Right cardiac atrium (tissue), 5 donors: Measurements from ENCODE around the gene ANAPC2. TPM values are rescaled to one million over a fixed set of nuclear protein-coding genes. Genes with fewer than 3 reads are reported as not detected.

Experiments used
- ATAC-seq, 2 donors: fragments of 200-7000 bp; cut with Tn5 transposase; one replicate each; pipeline versions ENCODE4 v1.8.0 to v1.9.1; 2020; ENCODE audit warnings: moderate library complexity in 2 of 2, mild to moderate bottlenecking in 1 of 2
- DNase-seq, 3 donors: peaks; one replicate each; pipeline ENCODE4 v3.0.0-alpha.2; 2020
- H3K27ac ChIP-seq: one replicate; pipeline ENCODE4 v1.5.1; 2013; ENCODE audit warnings: mild to moderate bottlenecking, low read length, control low read depth, moderate library complexity
- H3K27me3 ChIP-seq: one replicate; pipeline ENCODE4 v1.6.1; 2013; ENCODE audit not compliant: control insufficient read depth, insufficient read depth
- H3K4me1 ChIP-seq: one replicate; pipeline ENCODE4 v1.6.1; 2013; ENCODE audit warnings: low read length; ENCODE audit not compliant: control insufficient read depth, insufficient read depth
- H3K4me3 ChIP-seq: one replicate; pipeline ENCODE4 v1.5.1; 2013; ENCODE audit warnings: low read length, control low read depth
- H3K9me3 ChIP-seq: one replicate; pipeline ENCODE4 v1.6.1; 2013; ENCODE audit warnings: low read length; ENCODE audit not compliant: control insufficient read depth
- WGBS: extraction: QIAGEN DNeasy Blood & Tissue Kit; methylation state at CpG from one replicate; pipeline ENCODE4 v1.1.7; 2013; 5-methylcytosine and 5-hydroxymethylcytosine counted together
- intact Hi-C, 4 donors: fragments of 100-400 bp; cut with DNase I; formaldehyde crosslinking; loops; one replicate each; pipeline versions ENCODE4 v1.11.0 to v1.14.0; 2022 to 2023
- polyA plus RNA-seq: library from polyadenylated mRNA; stranded (reverse); fragments of 200-250 nt; gene quantifications from one replicate; pipeline ENCODE4 v1.2.3, GENCODE V29; 2013
- total RNA-seq, 4 donors: library from RNA; stranded (reverse); fragmentation: NEBNext Ultra II Directional; extraction: Animal tissue kit (Norgen Biotek cat#: 25700); gene quantifications; one replicate each; pipeline ENCODE4 v1.2.1, GENCODE V29; 2021
- donor health status: healthy with polysubstance abuse.
- donor health status: DM: no; HTN: yes; CAD: no.
- donor health status: DM: no; HTN: no; CAD: no.
- donor health status: DM: no; HTN: yes; CAD: no; lungs with severe emphysema.
- donor health status: DM: yes; HTN: yes; CAD: no.

The ANAPC2 gene
- total and polyA plus RNA-seq, 5 donors: 26.6 to 45.7 (median 32.3) TPM

DNA sequence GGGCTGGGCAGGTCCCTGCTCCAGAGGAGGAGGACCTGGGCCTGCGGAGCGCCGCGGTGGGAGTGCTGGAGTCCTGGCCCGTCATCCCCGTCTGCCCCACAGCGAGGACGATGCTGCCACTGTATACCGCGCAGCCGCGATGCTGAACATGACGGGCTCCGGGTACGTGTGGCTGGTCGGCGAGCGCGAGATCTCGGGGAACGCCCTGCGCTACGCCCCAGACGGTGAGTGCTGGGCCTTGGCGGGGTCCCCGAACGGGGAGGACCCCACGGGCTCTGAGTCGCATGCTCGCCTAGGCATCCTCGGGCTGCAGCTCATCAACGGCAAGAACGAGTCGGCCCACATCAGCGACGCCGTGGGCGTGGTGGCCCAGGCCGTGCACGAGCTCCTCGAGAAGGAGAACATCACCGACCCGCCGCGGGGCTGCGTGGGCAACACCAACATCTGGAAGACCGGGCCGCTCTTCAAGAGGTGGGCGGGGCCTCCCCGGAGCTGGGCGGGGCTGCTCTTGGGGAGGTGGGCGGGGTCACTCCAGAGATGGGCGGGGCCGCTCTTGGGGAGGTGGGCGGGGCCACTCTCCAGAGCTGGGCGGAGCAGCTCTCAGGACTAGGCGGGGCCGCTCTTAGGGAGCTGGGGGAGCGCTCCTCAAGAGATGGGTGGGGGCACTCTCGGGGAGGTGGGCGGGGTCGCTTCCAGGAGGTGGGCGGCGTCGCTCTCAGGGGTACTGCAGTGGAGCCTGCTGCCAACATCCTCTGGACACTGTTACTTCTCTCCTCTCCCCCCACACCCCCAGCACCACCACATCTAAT is 31.6 kb downstream of the ANAPC2 start:
- 4% methylated on average over 65 of the region's 65 CpGs for WGBS
- Histone ChIP-seq H3K27ac (no peak overlapping the region), H3K4me1 (no peaks in the 10 kb centered on the region), H3K9me3 (no peaks in the 10 kb centered on the region), H3K4me3 (no peak overlapping the region), H3K27me3 (no peaks in the 10 kb centered on the region)
- ATAC-seq: peak; percentile 52 to 79
- peak in 2 of 3 donors; percentile 41 to 67 for DNase-seq
- intact Hi-C loops: no loop called here

DNA sequence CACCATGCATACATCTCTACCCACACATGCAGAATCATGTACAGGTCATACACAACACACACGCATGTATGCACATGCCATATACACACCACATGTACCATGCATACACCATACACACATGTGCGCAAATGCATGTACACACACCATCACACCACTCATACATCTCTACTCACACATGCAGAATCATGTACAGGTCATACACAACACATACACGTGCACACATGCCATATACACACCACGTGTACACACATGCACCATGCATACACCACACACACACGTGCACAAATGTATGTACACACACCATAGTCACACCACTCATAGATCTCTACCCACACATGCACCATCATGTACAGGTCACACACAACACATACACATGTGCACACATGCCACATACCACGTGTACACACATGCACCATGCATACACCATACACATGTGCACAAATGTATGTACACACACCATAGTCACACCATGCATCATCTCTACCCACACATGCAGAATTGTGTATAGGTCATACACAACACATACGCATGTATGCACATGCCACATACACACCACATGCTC is 35.4 kb downstream of the ANAPC2 start:
- intact Hi-C loops: no loop called here
- Histone ChIP-seq H3K27ac (no peak overlapping the region), H3K9me3 (no peaks in the 10 kb centered on the region), H3K4me3 (no peak overlapping the region), H3K4me1 (no peaks in the 10 kb centered on the region), H3K27me3 (no peaks in the 10 kb centered on the region)
- 91% methylated on average over 7 of the region's 7 CpGs for WGBS
- ATAC-seq (no peak), DNase-seq (no peak)

DNA sequence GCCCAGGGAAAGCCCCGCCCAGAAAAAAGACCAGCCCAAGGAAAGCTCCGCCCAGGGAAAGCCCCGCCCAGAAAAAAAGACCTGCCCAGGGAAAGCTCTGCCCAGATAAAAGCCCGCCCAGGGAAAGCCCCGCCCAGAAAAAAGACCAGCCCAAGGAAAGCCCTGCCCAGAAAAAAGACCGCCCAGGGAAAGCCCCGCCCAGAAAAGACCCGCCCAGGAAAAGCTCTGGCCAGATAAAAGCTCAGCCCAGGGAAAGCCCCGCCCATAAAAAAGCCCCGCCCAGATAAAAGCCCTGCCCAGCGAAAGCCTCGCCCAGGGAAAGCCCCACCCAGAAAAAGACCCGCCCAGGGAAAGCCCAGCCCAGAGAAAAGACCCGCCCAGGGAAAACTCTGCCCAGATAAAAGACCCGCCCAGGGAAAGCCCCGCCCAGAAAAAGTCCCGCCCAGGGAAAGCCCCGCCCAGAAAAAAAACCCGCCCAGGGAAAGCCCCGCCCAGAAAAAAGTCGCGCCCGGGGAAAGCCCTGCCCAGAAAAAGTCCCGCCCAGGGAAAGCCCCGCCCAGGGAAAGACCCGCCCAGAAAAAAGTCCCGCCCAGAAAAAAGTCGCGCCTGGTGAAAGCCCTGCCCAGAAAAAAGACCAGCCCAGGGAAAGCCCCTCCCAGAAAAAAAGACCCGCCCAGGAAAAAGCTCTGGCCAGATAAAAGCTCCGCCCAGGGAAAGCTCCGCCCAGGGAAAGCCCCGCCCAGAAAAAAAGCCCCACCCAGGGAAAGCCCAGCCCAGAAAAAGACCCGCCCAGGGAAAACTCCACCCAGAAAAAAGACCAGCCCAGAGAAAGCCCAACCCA is 37.5 kb downstream of the ANAPC2 start:
- WGBS: 36% methylated on average over 34 of the region's 34 CpGs
- Histone ChIP-seq H3K4me3 (no peak overlapping the region), H3K27ac (no peak overlapping the region), H3K27me3 (no peaks in the 10 kb centered on the region), H3K9me3 (no peaks in the 10 kb centered on the region), H3K4me1 (no peaks in the 10 kb centered on the region)
- ATAC-seq (peak in 1 of 2 donors; percentile 40), DNase-seq (peak in 2 of 3 donors; percentile 38 to 56)
- intact Hi-C loops: no loop called here

DNA sequence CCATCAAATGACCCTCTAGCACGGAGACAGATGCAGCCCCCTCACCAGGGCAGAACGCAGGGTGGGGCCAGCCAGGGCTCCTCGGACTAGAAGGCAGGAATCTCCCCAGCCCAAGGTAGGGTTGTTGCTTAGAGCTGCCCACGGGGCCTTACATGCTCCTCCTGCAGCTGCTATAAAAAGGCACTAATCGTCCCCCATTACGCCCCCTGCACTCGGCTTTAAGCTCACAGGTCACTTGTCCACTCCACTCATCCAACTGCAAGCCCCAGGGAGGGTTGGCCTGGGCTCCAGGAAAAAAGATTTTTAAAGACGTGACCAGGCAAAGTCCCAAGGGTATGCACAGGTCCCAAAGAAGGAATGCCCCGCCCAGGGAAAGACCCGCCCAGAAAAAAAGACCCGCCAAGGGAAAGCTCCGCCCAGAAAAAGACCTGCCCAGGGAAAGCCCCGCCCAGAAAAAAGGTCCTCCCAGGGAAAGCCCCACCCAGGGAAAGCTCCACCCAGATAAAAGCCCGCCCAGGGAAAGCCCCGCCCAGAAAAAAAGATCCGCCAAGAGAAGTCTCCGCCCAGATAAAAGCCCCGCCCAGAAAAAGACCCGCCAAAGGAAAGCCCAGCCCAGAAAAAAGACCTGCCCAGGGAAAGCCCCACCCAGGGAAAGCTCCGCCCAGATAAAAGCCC is 38.3 kb downstream of the ANAPC2 start:
- WGBS: 54% methylated on average over 20 of the region's 20 CpGs
- H3K4me3 ChIP-seq: no peak overlapping the region
- intact Hi-C loops: no loop called here
- H3K9me3 ChIP-seq: no peaks in the 10 kb centered on the region
- H3K4me1 ChIP-seq: no peaks in the 10 kb centered on the region
- no peaks in the 10 kb centered on the region for H3K27me3 ChIP-seq
- ATAC-seq: no peak
- DNase-seq: peak in 2 of 3 donors; percentile 20 to 22
- no peak overlapping the region for H3K27ac ChIP-seq

DNA sequence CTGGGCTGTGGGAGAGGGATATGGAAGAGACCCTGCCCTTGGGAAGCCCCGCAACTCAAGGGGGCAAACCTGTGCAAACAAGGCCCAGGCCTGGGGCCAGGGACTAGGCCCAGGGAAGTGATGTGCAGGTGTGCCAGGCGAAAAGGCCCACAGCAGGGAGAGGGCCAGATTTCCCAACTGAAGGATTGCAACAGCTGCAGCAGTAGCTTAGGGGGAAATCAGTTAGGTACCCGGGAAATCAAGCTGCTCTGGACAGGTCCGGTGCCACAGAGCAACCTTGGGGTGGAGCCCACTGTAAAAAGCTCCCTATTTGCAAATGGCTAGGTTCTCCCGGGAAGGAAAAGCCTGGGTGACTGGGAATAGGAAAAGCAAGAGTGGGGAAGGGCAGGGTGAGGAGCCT is 39.0 kb downstream of the ANAPC2 start:
- WGBS: 82% methylated on average over 5 of the region's 5 CpGs
- Histone ChIP-seq H3K27ac (no peak overlapping the region), H3K27me3 (no peaks in the 10 kb centered on the region), H3K4me3 (no peak overlapping the region), H3K4me1 (no peaks in the 10 kb centered on the region), H3K9me3 (no peaks in the 10 kb centered on the region)
- intact Hi-C loops: no loop called here
- DNase-seq: peak in 1 of 3 donors; percentile 19
- no peak for ATAC-seq

DNA sequence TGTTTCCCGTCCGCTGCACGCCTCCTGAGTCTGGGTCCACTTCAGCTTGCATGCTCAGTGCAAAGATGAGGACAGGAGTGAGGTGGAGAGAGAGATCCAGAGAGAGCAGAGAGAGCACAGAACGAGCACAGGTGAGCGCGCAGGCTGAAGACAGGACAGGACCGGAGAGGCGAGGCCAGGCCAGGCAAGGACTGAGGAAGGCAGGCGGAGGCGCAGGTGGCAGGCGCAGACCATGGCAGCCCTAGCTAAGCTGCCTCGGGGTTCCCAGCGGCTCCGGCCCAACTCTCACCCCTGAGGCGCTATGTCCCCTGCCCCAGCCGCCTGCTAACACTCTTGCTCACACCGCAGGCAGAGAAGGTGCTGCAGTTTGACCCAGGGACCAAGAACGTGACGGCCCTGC is 39.7 kb downstream of the ANAPC2 start:
- Histone ChIP-seq H3K27me3 (no peaks in the 10 kb centered on the region), H3K4me1 (no peaks in the 10 kb centered on the region), H3K27ac (no peak overlapping the region), H3K4me3 (no peak overlapping the region), H3K9me3 (no peaks in the 10 kb centered on the region)
- WGBS: 84% methylated on average over 19 of the region's 19 CpGs
- intact Hi-C loops: no loop called here
- ATAC-seq: no peak
- peak in 2 of 3 donors; percentile 24 to 27 for DNase-seq

DNA sequence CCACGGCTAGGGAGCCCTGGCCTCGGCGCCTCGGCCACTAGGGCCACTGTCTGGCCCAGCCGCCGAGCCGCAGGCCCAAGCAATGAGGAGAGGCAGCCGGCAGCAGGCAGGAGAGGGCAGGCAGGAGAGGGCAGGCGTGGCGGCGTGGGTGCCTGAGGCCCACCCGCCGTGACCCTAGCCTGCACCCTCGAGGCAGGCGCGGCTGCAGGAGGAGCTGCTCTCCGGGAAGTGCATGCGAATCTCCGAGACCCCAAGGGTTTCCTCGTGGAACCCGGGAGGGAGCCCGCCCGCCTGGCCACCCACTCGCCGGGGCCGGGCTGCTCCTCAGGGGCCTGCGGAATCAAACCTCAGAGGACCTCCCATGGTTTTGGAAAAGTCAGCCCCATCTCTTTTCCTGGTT is 40.1 kb downstream of the ANAPC2 start:
- peak in 2 of 3 donors; percentile 16 to 36 for DNase-seq
- intact Hi-C loops: no loop called here
- H3K4me3 ChIP-seq: no peak overlapping the region
- no peaks in the 10 kb centered on the region for H3K27me3 ChIP-seq
- no peaks in the 10 kb centered on the region for H3K4me1 ChIP-seq
- H3K9me3 ChIP-seq: no peaks in the 10 kb centered on the region
- no peak for ATAC-seq
- 72% methylated on average over 27 of the region's 27 CpGs for WGBS
- no peak overlapping the region for H3K27ac ChIP-seq

DNA sequence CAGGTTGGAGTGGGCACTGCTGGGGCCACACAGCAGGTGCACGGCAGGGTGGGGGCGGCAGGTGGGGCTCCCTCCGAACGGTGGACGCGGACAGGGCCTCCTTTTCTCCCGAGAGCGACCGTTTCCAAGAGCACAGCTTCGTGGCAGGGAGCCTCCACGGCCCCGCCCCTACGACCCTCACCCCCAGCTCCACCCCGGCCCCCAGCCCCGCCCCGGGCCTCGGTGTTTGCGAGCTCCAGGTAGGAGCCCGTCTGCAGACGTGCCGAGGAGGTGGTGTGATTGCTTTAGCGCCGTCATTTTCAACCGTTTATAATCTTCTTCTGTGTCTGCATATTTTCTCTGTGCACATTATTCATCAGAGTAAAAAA is 40.6 kb downstream of the ANAPC2 start:
- peak in 2 of 3 donors; percentile 32 to 54 for DNase-seq
- Histone ChIP-seq H3K9me3 (no peaks in the 10 kb centered on the region), H3K27ac (no peak overlapping the region), H3K4me1 (no peaks in the 10 kb centered on the region), H3K27me3 (no peaks in the 10 kb centered on the region), H3K4me3 (no peak overlapping the region)
- intact Hi-C loops: no loop called here
- no peak for ATAC-seq
- 28% methylated on average over 24 of the region's 24 CpGs for WGBS

DNA sequence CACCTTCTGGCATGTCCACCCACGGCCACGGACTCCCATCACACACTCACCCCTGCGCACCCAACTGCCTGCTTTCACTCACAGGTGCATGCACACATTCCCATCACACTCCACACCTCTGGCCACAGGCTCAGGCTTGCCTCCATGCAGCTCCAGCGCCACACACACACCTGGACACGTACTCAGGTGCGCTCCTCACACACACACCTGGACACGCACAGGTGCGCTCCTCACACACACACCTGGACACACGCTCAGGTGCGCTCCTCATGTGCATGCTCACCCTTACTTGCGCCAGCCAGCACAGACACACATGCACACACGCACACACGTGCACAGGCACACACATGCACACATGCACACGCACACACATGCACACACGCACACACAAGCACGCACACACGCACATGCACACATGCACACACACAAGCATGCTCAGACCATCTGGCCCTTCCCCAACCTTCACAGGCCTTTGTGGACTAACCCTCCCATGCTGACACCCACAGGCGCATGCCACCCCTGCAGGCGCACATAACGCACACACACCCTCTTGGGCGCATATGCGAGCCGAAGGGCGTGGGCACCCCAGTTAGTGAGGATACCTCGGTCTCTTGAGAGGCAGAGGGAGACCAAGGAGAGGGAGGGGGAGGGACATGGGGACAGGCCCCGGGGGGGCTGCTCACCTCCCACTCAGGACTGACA is 41.1 kb downstream of the ANAPC2 start:
- Histone ChIP-seq H3K27me3 (no peaks in the 10 kb centered on the region), H3K27ac (no peak overlapping the region), H3K4me1 (no peaks in the 10 kb centered on the region), H3K9me3 (no peaks in the 10 kb centered on the region), H3K4me3 (no peak overlapping the region)
- 87% methylated on average over 26 of the region's 26 CpGs for WGBS
- peak; percentile 4 to 26 (median 5) for DNase-seq
- intact Hi-C loops: no loop called here
- no peak for ATAC-seq

DNA sequence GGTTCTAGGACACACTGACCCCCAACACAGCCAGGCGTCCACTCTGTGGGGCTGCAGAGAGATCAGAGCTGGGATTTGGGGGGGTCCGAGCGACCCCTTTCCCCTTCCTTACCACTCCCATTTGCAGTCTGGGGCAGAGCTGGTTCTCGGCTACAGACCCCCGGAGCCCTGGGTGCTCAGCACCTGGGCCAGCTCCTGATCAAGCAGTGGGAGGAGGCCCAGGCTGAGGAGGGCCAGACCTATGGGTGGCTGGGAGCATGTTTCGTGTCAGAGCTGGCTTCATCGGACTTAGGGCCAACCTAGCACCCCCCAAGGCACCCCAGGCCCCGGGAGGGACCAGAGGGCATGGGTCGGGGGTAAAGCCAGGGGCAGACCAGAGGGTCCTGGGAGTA is 41.8 kb downstream of the ANAPC2 start:
- intact Hi-C loops: no loop called here
- Histone ChIP-seq H3K27ac (no peak overlapping the region), H3K9me3 (no peaks in the 10 kb centered on the region), H3K4me1 (no peaks in the 10 kb centered on the region), H3K27me3 (no peaks in the 10 kb centered on the region), H3K4me3 (no peak overlapping the region)
- 58% methylated on average over 9 of the region's 9 CpGs for WGBS
- DNase-seq (peak; percentile 10 to 23 (median 11)), ATAC-seq (peak in 1 of 2 donors; percentile 9)
